HG02981 (cell line): ENCODE results near the gene PLEKHA5.
"Not testable (repeated sequence)": the region's sequence is repeated elsewhere in the genome, so short reads cannot be mapped to it uniquely, and the experiment has no call there.

Source experiments
- ATAC-seq: cut with Tn5 transposase; IDR thresholded peaks from one replicate; pipeline ENCODE4 v1.9.1; 2021; ENCODE audit warnings: mild to moderate bottlenecking, moderate library complexity; ENCODE audit not compliant: unreplicated experiment

The PLEKHA5 gene

DNA sequence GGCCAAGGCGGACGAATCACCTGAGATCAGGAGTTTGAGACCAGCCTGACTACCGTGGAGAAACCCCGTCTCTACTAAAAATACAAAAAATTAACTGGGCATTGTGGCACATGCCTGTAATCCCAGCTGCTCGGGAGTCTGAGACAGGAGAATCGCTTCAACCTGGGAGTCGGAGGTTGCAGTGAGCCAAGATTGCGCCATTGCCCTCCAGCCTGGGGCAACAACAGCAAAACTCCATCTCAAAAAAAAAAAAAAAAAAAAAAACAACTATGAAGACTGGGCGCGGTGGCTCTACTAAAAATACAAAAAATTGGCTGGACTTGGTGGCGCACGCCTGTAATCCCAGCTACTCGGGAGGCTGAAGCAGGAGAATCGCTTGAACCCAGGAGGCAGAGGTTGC, 176.1 kb downstream of the PLEKHA5 start:
- not testable (repeated sequence) for ATAC-seq

DNA sequence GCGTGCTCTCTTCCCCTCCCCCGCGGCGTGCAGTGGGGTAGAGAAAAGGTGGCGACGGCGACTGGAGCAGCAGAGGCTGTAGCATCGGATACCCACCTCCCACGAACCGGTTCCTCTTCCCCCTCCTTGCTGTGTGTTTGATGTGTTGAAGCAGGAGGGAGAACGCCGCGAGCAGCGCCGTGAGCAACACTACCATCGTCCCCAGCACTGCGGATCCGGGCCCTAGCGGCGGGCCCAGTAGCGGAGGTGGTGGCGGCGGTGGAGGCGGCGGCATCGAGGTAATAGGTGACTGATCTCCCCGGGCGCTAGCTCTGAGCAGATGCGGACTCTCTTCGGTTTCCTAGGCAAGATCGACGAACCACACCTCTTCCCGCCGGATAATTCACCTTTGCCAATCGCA, 176.8 kb downstream of the PLEKHA5 start:
- no peak for ATAC-seq

DNA sequence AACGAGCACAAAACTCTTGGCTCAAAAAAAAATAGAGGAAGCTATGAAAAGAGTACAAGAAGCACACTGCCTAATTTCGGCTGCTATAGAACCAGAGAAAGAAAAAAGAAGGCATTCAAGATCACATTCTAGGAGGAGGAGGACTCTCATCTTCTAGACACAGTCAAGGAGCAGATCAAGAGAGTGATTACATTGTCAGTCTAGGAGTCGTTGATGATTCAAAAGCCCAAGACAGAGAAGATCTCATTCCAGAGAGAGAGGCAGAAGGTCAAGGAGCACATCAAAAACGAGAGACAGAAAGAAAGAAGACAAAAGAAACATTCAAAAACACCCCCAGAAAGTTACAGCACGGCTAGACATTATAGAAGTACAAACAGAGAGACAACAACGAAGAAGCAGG, 177.9 kb downstream of the PLEKHA5 start:
- no peak for ATAC-seq

DNA sequence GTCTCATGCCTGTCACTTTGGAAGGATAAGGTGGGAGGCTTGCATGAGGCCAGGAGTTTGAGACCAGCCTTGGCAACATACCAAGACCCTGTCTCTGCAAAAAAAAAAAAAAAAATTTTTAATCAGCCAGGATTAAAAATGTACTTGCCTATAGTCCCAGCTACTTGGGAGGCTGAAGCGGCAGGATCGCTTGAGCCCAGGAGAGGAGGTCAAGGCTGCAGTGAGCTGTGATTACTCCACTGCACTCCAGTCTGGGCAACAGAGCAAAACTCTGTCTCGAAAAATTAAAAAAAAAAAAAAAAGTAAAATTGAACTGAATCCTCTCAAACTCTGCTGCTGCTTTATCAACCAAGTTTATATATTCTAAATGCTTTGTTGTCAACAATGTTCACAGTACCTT, 181.6 kb downstream of the PLEKHA5 start:
- ATAC-seq: no peak

DNA sequence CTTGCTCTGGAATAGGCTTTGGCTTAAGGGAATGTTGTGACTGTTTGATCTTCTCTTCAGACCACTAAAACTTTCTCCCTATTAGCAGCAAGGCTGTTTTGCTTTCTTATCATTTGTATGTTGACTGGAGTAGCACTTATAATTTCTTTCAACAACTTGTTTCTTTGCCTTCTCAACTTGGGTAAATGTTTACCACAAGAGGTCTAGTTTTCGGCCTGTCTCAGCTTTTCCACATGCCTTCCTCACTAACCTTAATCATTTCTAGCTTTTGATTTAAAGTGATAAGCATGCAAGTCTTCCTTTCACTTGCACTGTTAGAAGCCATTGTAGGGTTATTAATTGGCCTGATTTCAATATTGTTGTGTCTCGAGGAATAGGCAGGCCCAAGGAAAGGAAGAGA, 183.1 kb downstream of the PLEKHA5 start:
- ATAC-seq: no peak

DNA sequence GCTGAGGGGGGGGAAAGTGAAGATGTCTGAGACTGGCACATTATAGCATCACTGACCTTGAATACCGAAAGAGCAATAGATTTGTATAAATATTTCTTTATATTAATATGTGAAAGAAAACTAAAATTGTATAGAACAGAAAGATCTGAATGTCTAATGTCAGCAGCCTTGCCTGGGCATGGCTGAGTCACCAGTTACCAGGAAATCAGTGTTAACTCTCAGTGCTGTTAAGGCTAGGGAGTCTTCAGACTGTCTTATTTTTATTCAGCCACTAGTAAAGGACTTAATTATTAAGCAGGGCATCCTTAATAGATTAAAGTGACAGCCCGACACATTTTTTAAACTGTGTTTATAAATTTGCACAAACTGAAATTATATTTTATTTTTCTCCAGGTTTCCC, 186.9 kb downstream of the PLEKHA5 start:
- ATAC-seq: no peak

DNA sequence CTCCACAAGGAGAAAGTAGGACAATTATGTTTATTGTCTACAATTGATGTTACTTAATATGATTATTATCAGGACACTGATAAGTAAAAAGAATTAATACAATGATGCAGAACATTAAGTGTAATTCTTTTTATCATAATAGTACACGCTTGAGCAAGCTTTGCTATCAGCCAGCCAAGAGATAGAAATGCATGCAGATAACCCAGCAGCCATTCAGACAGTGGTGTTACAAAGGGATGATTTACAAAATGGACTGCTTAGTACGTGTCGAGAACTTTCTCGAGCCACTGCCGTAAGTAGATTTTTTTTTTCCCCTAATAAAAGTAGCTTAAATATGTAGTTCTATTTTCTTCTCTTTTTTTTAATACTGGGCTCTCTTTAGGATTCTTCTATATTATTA, 192.8 kb downstream of the PLEKHA5 start:
- ATAC-seq: no peak

DNA sequence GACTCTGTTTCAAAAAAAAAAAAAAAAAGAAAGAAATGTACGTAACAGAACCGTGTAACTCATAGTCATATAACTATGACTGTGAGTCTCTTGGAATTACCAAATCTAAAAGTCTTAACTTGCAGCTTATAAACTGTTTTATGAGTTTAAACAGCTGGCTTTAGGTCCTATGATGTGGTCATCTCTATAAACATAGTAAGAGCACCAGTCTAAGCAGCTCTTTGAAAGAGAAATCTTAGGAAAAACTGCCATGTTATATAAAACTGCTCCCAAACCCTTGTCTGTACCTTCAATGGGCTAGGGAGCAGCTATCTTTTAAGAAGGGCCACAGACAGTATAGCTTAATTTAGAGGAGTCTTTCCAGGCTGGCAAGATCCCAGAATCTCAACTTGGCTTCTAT, 194.3 kb downstream of the PLEKHA5 start:
- ATAC-seq: no peak

DNA sequence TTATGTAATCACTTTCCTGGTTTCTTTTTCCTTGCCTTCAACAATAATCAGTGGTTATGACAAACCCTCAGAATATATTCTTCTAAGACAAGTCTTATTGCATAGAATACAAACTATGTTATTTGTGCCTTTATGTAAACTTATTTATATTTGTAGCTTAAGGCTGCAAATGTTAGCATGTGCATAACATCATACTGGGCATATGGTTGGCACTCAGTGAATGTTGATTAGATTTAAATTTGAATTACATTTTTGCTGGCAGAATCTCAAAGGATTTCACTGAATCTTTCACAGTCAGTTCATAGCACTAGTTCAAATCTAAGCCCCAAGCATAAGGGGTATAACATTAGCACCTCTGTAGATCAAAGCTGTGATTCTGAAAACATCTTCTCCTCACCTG, 196.6 kb downstream of the PLEKHA5 start:
- no peak for ATAC-seq

DNA sequence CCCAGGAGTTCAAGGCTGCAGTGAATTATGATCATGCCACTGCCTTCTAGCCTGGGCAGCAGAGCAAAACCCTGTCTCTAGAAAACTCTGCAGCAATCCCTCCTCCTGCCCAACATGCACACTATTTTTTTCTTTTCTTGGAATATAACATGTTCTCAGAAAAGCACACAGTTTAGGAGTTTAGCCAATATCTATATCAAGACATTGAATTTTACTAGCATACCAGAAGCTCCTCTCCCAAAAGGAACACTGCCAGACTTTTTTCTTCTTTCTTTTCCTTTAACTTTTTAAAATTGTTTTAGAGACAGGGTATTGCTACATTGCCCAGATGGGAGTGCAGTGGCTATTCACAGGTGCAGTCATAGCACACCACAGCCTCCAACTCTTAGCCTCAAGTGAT, 202.7 kb downstream of the PLEKHA5 start:
- ATAC-seq: no peak

DNA sequence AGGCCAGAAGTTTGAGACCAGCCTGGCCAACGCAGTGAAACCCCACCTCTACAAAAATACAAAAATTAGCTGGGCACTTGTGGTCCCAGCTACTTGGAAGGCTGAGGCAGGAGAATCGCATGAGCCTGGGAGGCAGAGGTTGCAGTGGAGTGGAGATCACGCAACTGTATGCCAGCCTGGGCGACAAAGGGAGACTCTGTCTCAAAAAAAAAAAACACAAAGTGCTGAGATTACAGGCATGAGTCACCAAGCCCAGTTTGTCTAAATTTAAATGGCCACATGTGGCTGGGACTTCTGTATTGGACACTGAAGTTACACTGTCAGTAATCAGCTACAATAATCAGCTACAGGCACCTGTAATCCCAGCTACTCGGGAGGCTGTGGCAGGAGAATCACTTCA, 208.9 kb downstream of the PLEKHA5 start:
- no peak for ATAC-seq

DNA sequence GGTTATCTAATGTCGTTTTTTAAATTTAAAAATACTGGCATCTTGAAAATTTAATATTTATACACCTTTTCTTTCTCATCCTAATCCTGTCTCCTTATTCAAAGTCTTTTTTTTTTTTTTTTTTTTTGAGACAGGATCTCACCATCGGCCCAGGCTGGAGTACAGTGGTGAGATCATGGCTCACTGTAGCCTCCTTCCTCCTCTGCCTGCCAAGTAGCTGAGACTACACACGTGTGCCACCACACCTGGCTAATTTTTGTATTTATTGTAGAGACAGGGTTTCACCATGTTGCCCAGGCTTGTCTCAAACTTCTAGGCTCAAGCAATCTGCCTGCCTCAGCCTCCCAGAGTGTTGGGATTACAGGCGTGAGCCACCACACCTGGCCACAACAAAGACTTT, 221.3 kb downstream of the PLEKHA5 start:
- ATAC-seq: not testable (repeated sequence)

DNA sequence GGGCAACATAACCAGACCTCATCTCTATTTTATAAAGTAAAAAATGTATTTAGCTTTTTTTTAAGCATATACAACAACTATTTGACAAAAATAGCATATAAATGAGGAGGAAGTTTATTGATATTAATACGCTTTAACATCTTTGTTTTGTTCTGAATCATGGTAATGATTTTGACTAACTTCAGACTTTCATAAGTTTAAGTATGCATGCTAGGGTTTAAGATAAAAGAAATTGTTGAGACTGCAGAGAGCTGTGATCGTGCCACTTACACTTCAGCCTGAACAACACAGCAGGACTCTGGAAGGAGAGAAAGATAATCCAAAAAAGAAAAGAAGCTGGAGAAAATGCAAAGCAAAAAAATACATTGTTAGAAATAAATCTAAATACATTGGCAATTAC, 221.8 kb downstream of the PLEKHA5 start:
- ATAC-seq: no peak

DNA sequence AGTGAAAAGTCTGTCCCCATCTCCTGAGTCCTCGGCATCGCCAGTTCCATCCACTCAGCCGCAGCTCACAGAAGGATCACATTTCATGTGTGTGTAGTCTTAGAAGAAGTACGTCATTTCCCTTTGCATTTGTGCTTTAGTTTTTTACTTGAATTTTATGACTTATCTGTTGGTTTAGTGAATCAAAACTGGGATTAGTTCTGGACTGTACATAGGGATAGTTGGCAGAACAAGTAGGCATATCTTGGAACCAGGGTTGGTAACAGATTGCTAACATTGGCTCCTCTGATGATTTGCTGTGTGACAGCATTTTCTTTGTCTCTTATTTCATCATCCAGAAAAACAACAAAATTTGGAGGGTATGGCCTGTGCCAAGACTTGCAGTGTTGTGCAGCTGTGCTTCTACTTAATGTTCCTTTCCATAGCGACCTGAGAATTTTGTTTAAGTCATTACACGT, 240.2 kb downstream of the PLEKHA5 start:
- no peak for ATAC-seq

DNA sequence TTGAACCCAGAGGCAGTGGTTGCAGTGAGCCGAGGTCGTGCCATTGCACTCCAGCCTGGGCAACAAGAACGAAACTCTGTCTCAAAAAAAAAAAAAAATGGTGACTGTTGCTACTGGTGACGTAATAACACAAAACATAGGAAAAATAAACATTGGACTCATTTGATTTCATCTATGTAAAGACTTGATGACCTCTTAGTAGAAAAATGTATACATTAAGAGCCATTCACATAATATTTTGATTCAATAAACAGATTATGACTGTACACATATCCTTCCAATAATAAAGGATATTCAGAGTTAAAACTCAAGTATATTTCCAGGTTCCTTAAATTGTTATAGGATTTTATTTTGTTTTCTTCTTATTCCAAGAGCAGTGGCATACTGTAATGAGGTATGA, 244.1 kb downstream of the PLEKHA5 start:
- ATAC-seq: no peak

DNA sequence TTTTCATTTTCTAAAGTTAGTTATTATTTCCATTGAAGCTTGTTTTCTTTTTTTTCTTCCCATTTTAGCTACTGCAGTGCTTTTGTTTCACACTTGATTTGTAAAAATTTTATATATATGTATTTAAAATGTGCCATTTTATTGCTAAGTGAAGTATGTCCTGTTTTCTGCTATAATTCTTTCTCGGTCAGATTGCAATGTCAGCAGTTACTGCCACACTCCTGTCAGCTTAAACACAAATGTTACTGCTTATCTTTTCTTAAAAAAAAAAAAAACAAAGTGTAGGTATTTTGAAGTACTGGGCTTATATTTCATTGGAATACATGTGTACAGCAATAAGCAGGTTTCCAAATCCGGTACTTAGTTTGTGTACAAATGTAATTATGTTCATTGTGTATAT, 246.4 kb downstream of the PLEKHA5 start:
- ATAC-seq: no peak

DNA sequence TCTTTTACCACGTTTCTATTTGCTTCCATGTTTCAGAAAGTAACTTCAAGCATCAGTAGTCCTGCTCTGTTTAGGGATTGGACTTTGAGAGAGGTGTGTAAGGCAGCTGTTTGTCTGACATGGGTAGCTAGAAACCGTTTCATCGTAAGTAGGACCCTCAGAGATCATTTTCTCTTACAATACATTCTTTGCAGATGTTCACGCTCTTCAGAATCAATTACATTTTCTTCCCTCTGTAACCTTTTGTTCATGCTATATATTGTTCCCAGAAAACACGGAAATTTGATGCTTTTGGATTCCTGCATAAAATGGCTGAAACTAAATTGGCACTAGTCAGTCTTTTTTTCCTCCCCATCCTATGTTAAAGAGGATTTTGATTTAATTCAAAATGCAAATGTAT, 247.2 kb downstream of the PLEKHA5 start:
- no peak for ATAC-seq

DNA sequence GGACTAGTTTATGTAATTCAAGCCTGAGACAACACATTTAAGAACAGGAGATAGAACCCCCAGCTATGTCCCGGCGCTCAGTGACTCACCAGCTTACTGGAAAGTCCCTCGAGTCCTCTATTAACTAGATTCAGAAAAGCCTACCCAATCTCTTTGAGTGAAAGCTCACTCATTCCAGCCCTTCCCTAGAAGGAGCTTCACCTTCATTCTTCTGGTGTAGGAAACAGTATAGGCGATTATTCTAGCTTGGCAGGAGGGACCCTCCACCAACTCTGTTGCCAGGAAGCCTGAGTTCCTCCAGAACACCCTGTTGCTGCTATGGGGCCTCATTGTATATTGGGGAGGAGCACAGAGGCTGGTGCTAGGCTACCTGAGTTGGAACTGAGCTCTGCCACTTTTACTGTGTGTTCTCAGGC, 252.6 kb downstream of the PLEKHA5 start:
- ATAC-seq: peak; percentile 97

DNA sequence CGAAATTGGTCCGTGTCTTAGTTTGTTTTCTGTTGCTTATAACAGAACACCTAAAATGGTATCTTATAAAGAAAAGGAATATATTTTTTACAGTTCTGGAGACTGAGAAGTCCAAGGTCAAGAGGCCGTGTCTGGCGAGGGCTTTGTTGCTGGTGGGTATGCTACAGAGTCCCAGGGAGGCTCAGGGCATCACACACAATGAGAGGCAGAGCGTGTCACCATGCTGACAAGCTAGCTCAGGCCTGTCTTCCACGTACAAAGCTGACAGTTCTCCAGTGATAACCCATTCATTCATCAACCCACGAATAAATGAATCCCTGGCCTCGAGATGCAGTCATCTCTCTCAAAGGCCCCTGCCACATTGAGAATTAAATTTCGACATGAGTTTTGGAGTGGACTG, 253.0 kb downstream of the PLEKHA5 start:
- ATAC-seq: no peak

DNA sequence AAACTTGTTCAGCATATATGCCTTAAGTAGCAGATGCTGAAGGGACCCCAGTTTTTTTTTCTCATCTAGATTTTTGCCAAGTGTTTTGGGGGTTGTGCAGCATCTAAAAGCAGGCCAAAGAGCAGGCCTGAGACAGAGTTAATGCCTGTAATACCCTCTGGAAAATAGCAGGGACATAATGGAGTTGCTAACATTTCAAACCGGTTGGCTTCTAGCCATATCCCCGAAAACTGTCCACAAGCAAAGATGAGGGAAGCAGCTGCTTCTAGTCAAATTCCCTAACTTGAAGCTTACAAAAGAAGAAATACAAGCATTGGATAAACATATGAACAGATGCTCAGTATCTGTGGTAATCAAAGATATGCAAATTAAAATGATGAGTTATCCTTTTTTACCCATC, 257.6 kb downstream of the PLEKHA5 start:
- ATAC-seq: no peak

DNA sequence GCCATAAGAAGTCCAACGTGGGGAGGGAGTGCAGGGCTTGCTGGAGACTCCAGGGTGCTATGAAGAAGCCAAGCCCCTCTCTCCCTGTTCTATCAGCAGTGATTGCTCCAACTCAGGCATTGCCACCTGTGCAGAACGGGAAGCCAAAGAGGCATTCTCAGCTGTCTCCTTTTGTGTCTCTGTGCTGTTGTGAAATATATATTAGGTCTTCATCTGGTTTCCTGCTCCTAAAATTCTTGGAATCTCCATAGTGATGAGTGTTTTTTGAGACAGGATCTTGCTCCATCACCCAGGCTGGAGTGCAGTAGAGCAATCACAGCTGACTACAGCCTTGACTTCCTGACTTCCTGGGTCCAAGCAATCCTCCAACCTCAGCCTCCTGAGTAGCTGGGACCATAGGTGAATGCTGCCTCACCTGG, 258.6 kb downstream of the PLEKHA5 start:
- no peak for ATAC-seq

DNA sequence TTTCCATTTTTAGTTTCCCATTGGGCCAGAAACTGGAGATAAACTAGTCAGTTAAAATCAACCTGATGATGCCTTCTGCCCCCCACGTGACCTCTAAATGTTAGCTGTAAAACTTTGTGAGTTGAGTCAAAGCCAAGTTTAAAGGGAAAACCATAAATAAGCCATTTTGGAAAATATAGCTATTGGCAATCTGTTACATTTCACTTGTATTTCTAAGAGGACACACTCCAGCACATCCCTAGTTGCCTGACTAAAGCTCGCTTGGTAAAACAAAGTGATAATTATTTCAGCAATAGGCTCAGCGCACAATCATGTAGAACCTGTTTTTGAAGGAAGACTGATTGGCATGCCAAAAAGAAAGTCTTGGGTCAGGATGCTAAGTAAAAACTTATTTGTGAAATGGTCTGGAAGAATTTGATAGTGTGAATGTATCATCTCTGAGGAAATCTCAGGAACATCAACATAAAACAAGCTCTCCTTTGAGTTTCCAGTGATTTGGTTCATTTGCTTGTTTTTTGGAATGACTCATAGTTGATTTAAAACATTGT, 260.6 kb downstream of the PLEKHA5 start:
- no peak for ATAC-seq

DNA sequence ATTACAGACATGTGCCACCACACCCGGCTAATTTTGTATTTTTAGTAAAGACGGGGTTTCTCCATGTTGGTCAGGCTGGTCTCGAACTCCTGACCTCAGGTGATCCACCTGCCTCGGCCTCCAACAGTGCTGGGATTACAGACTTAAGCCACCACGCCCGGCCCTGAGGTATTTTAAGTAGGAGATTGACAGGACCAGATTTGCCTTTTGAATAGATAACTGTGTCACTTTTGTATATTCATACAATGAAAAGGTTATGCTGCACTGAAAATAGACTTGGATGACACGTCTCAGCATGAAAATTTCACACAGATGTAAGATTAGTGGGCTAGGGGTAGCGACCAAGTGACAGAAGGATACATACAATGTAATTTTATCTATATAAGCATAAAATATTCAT, 263.1 kb downstream of the PLEKHA5 start:
- not testable (repeated sequence) for ATAC-seq

DNA sequence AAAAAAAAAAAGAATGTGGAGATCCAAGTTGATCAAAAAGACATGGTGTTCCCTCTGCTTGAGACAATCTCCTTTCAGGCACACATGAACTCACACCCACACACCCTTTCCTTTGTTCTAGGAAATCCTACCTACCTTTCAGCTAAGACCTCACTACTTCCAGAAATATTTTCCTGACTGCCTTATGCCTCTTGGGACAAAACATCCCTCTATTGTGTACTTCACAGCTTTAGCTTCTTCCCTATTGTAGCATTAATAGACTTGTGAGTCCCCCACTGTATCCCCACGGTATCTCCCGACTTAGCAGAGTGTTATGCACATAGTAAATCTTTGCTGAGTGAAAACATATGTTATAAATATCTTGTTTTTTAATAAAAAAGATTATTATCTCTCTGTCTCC, 264.9 kb downstream of the PLEKHA5 start:
- ATAC-seq: no peak
